HepG2 (cell line): ENCODE results near the gene SNRPD2. TPM values are rescaled to one million over a fixed set of nuclear protein-coding genes. Genes with fewer than 3 reads are reported as not detected.

ENCODE experiments used
- BCLAF1 ChIP-seq: fragments of 450-650 bp; IDR thresholded peaks from 2 replicates; pipeline ENCODE4 v1.6.1; 2017; ENCODE audit warnings: mild to moderate bottlenecking
- DNMT3B ChIP-seq: conservative IDR thresholded peaks from 2 replicates; pipeline ENCODE4 v1.6.1; 2016; ENCODE audit warnings: missing biosample characterization, control low read depth
- FOSL1 ChIP-seq: sonication (generic); formaldehyde crosslinking; IDR thresholded peaks from 2 replicates; pipeline ENCODE4 v1.9.0; 2021; ENCODE audit warnings: missing genetic modification reagents, borderline replicate concordance
- FOXM1 ChIP-seq: sonication (generic); formaldehyde crosslinking; IDR thresholded peaks from 2 replicates; pipeline ENCODE4 v1.5.0; 2020; ENCODE audit warnings: missing genetic modification reagents
- GABPA ChIP-seq, 2 experiments: IDR thresholded peaks; 2 replicates each; pipeline ENCODE4 v1.6.1; 2011 to 2016; ENCODE audit warnings: low read depth in 2 of 2, low read length in 1 of 2, missing biosample characterization in 1 of 2, missing genetic modification characterization in 1 of 2
- HCFC1 ChIP-seq: fragments of 150-350 bp; IDR thresholded peaks from 2 replicates; pipeline ENCODE4 v1.6.1; 2014; ENCODE audit warnings: low read depth, low read length
- MAFK ChIP-seq, 2 experiments: IDR thresholded peaks in 1 of 2; conservative IDR thresholded peaks in 1 of 2; 2 replicates each; pipeline ENCODE4 v1.6.1; 2011; ENCODE audit warnings: improper control_type of control experiment in 2 of 2, low read length in 2 of 2
- MAX ChIP-seq: IDR thresholded peaks from 2 replicates; pipeline ENCODE4 v1.6.1; 2012; ENCODE audit warnings: inconsistent platforms
- MTF2 ChIP-seq: sonication (generic); formaldehyde crosslinking; IDR thresholded peaks from 2 replicates; pipeline ENCODE4 v1.5.0; 2020; ENCODE audit warnings: missing genetic modification reagents, borderline replicate concordance
- NFRKB ChIP-seq: fragments of 450-650 bp; IDR thresholded peaks from 2 replicates; pipeline ENCODE4 v1.6.1; 2017
- NFYB ChIP-seq: sonication (generic); formaldehyde crosslinking; IDR thresholded peaks from 2 replicates; pipeline ENCODE4 v1.4.0; 2020; ENCODE audit warnings: missing genetic modification reagents
- TIGD3 ChIP-seq: sonication (generic); formaldehyde crosslinking; IDR thresholded peaks from 2 replicates; pipeline ENCODE4 v1.5.1; 2020; ENCODE audit warnings: mild to moderate bottlenecking, missing genetic modification reagents, borderline replicate concordance
- ZBTB43 ChIP-seq: sonication (generic); formaldehyde crosslinking; conservative IDR thresholded peaks from 2 replicates; pipeline ENCODE4 v1.4.0; 2020; ENCODE audit warnings: missing genetic modification reagents
- ZFP36L1 ChIP-seq: sonication (generic); formaldehyde crosslinking; IDR thresholded peaks from 2 replicates; pipeline ENCODE4 v1.8.0; 2022; ENCODE audit warnings: mild to moderate bottlenecking, missing genetic modification reagents, moderate library complexity
- ZNF274 ChIP-seq: sonication (generic); formaldehyde crosslinking; IDR thresholded peaks from 2 replicates; pipeline ENCODE4 v1.5.1; 2020; ENCODE audit warnings: mild to moderate bottlenecking, missing genetic modification reagents
- ZNF800 ChIP-seq: sonication (generic); formaldehyde crosslinking; IDR thresholded peaks from 2 replicates; pipeline ENCODE4 v1.4.0; 2020; ENCODE audit warnings: missing genetic modification reagents
- polyA plus RNA-seq, 8 experiments: library from polyadenylated mRNA; depleted of rRNA in 3 of 8; stranded (reverse) in 7 of 8; unstranded in 1 of 8; fragments of >200 nt; fragmentation: Illumina TruSeq in 4 of 8; extraction: Trizol in 4 of 8; gene quantifications; 2 replicates each; pipeline versions ENCODE4 v1.2.1 to v1.2.3, GENCODE V29; 2011 to 2016; ENCODE audit warnings: low read depth in 4 of 8, missing spikeins in 1 of 8, mixed read lengths in 1 of 8; ENCODE audit not compliant: insufficient read depth in 1 of 8
- total RNA-seq, 5 experiments: library from RNA; depleted of rRNA; stranded (reverse); fragments of >200 nt; fragmentation: Illumina TruSeq; extraction: Trizol; gene quantifications; 2 replicates each; pipeline ENCODE4 v1.2.3, GENCODE V29; 2016; ENCODE audit warnings: low read depth in 1 of 5
- TF ChIP-seq, protein P1 (sequence below): sonication (generic); formaldehyde crosslinking; IDR thresholded peaks from 2 replicates; pipeline ENCODE4 v1.9.0; 2022; ENCODE audit warnings: missing genetic modification reagents, mild to moderate bottlenecking, borderline replicate concordance
- TF ChIP-seq, protein P2 (sequence below): sonication (generic); formaldehyde crosslinking; IDR thresholded peaks from 2 replicates; pipeline ENCODE4 v1.5.1; 2020; ENCODE audit warnings: missing genetic modification reagents, mild to moderate bottlenecking, borderline replicate concordance

Gene SNRPD2
- total and polyA plus RNA-seq, 2 of the 13 experiments (the other 11 are each of a cell fraction or from before 2014, with no cell fraction given): 299 to 485 TPM

- TF ChIP-seq, protein P1, sequence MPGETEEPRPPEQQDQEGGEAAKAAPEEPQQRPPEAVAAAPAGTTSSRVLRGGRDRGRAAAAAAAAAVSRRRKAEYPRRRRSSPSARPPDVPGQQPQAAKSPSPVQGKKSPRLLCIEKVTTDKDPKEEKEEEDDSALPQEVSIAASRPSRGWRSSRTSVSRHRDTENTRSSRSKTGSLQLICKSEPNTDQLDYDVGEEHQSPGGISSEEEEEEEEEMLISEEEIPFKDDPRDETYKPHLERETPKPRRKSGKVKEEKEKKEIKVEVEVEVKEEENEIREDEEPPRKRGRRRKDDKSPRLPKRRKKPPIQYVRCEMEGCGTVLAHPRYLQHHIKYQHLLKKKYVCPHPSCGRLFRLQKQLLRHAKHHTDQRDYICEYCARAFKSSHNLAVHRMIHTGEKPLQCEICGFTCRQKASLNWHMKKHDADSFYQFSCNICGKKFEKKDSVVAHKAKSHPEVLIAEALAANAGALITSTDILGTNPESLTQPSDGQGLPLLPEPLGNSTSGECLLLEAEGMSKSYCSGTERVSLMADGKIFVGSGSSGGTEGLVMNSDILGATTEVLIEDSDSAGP (CRISPR knock-in tag): no peak
- TF ChIP-seq FOSL1 (CRISPR knock-in tag) (no peak), DNMT3B (CRISPR knock-in tag) (no peak), NFYB (CRISPR knock-in tag) (peak; percentile 37; the same call in 1 of the 2 replicates), MAX (peak; percentile 37; the same call in 1 of the 2 replicates), BCLAF1 (no peak), HCFC1 (no peak), ZBTB43 (CRISPR knock-in tag) (no peak), MTF2 (CRISPR knock-in tag) (no peak), GABPA (IDR thresholded peaks at IDR 0.05; ENCODE audit: low read depth, low read length) (no peak), GABPA (CRISPR knock-in tag; IDR thresholded peaks at IDR 0.05; ENCODE audit: low read depth) (no peak), MAFK (conservative IDR thresholded peaks at IDR 0.05 in 1 of 2, IDR thresholded peaks at IDR 0.05 in 1 of 2; ENCODE audit: low read length in 2 of 2) (no peak), ZFP36L1 (CRISPR knock-in tag) (no peak), NFRKB (no peak), TIGD3 (CRISPR knock-in tag) (no peak), FOXM1 (CRISPR knock-in tag) (no peak), ZNF274 (CRISPR knock-in tag) (no peak), ZNF800 (CRISPR knock-in tag) (no peak)
- TF ChIP-seq, protein P2, sequence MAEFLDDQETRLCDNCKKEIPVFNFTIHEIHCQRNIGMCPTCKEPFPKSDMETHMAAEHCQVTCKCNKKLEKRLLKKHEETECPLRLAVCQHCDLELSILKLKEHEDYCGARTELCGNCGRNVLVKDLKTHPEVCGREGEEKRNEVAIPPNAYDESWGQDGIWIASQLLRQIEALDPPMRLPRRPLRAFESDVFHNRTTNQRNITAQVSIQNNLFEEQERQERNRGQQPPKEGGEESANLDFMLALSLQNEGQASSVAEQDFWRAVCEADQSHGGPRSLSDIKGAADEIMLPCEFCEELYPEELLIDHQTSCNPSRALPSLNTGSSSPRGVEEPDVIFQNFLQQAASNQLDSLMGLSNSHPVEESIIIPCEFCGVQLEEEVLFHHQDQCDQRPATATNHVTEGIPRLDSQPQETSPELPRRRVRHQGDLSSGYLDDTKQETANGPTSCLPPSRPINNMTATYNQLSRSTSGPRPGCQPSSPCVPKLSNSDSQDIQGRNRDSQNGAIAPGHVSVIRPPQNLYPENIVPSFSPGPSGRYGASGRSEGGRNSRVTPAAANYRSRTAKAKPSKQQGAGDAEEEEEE: no peak
These were observed 46.0 kb downstream of the SNRPD2 start (continued) for GRCh38 chr19:45645631-45646344.
